ENCODE measurements around the gene ATAD1.

DNA sequence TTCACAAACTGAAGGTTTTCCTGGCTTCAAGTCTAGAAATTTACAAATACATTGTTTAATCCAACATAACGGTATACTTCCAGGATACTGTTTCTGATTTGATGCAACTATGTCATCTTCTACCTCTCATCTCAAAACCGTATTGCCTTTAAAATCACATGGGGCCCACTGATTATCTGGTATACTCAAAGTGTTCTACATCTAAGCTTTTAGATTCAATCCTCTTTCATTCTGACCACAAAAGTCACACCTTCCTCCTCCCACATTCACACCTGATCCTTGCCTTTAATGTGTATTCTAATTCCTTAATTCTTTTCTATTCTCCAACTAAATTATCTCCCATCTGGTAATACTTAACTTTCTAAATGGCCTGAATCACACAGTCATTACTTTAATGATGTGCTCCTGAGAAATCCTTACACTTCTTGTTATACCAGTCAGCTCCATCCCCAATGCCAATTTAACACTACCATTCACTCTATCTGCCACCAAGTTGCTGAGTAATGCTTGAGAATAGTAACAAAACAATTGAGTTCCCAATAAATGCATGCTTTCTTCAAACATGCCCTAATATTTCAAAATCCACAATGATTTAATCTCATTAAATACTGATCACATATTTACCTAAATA, 13.0 kb downstream of the ATAD1 start:
- TF ChIP-seq, protein P1, sequence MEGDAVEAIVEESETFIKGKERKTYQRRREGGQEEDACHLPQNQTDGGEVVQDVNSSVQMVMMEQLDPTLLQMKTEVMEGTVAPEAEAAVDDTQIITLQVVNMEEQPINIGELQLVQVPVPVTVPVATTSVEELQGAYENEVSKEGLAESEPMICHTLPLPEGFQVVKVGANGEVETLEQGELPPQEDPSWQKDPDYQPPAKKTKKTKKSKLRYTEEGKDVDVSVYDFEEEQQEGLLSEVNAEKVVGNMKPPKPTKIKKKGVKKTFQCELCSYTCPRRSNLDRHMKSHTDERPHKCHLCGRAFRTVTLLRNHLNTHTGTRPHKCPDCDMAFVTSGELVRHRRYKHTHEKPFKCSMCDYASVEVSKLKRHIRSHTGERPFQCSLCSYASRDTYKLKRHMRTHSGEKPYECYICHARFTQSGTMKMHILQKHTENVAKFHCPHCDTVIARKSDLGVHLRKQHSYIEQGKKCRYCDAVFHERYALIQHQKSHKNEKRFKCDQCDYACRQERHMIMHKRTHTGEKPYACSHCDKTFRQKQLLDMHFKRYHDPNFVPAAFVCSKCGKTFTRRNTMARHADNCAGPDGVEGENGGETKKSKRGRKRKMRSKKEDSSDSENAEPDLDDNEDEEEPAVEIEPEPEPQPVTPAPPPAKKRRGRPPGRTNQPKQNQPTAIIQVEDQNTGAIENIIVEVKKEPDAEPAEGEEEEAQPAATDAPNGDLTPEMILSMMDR (IDR thresholded peaks at IDR 0.05; ENCODE audit: low read length), result no peak
- TF ChIP-seq EZH2 (IDR thresholded peaks at IDR 0.05; ENCODE audit: borderline replicate concordance, low read length), result no peak

Measured in OCI-LY1 (cell line).